GM10847 (cell line): Measurements from ENCODE around the gene KCNMA1.

Experiments used
- POLR2A ChIP-seq: IDR thresholded peaks from 2 replicates; pipeline ENCODE4 v1.6.1; 2011; ENCODE audit not compliant: insufficient read length; ENCODE audit errors: extremely low read depth

KCNMA1 gene

GRCh38 chr10:77509391-77509790 lies 128.2 kb downstream of the KCNMA1 start:
- TF ChIP-seq POLR2A, result no peak

GRCh38 chr10:77507291-77507880 lies 130.2 kb downstream of the KCNMA1 start:
- TF ChIP-seq POLR2A, result no peak

- no peak for TF ChIP-seq POLR2A
Measured at GRCh38 chr10:77506517-77507200, 130.9 kb downstream of the KCNMA1 start.

- TF ChIP-seq POLR2A, result no peak
Measured at GRCh38 chr10:77505431-77506334, 131.9 kb downstream of the KCNMA1 start.

GRCh38 chr10:77504873-77505257 lies 132.7 kb downstream of the KCNMA1 start:
- TF ChIP-seq POLR2A, result no peak

- TF ChIP-seq POLR2A, result no peak
Measured at GRCh38 chr10:77504196-77504872, 133.3 kb downstream of the KCNMA1 start.

GRCh38 chr10:77501846-77502261 lies 135.8 kb downstream of the KCNMA1 start:
- no peak for TF ChIP-seq POLR2A

GRCh38 chr10:77501152-77501845 lies 136.3 kb downstream of the KCNMA1 start:
- no peak for TF ChIP-seq POLR2A

- no peak for TF ChIP-seq POLR2A
Measured at GRCh38 chr10:77500754-77501151, 136.9 kb downstream of the KCNMA1 start.

GRCh38 chr10:77498829-77499228 lies 138.8 kb downstream of the KCNMA1 start:
- TF ChIP-seq POLR2A, result no peak

GRCh38 chr10:77498210-77498609 lies 139.4 kb downstream of the KCNMA1 start:
- no peak for TF ChIP-seq POLR2A

GRCh38 chr10:77497748-77498147 lies 139.9 kb downstream of the KCNMA1 start:
- TF ChIP-seq POLR2A, result no peak

- TF ChIP-seq POLR2A, result no peak
Measured at GRCh38 chr10:77496941-77497420, 140.6 kb downstream of the KCNMA1 start.

GRCh38 chr10:77494756-77495541 lies 142.7 kb downstream of the KCNMA1 start:
- TF ChIP-seq POLR2A, result no peak
